IPS-NIHi11 (cell line): ENCODE measurements around the gene WDFY4.

Source experiments
- DNase-seq: peaks from one replicate; pipeline ENCODE4 v3.0.0; 2012; ENCODE audit warnings: mixed read lengths, low spot score

Gene WDFY4

DNA sequence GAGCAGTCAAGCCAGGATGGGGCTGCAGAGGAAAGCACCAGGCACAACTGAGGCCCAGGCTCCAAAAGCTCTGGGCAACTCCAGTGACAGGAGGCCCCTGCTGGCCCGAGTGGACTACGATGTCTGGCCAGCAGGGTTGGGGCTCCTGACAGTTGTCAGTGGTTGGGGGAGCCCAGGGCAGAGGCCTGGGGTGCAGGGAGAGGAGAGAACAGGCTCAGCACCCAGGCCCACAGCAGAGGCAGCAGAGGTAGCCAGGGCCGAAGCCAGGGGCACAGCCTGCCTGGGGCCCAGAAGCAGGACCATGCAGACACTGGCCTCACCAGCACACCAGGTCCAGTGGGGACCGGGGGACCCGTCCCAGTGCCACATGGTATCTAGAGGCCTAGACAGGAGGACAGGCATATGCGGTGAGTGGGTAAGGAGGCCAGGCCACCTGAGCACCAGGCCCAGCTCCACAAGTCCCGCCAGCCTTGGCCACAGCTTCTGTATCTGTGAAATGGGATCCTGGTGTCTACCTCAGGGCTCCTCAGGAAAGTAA, 301.0 kb downstream of the WDFY4 start:
- no peak for DNase-seq

GRCh38 chr10:48990226-48990625, 305.6 kb downstream of the WDFY4 start:
- no peak for DNase-seq

DNA sequence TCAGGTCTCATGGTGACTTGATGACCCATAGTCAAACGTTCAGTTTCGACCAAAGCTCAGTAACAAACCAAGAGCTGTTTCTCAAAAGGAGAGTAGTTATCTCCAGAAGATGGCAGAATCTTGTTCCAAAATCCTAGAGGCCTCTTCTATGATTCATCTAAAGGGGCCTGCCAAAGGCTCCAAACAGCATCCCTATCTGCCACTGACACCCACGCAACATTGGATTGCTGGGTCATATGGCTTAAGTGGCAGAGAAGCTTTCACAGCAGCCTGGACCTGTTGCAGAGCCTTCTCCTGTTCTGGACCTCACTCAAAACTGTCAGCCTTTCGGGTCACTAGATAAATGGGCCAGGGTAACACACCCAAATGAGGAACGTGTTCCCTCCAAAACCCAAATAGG, 309.0 kb downstream of the WDFY4 start:
- no peak for DNase-seq

- DNase-seq: no peak
These were observed 311.7 kb downstream of the WDFY4 start for GRCh38 chr10:48996329-48996728.

- no peak for DNase-seq
These were observed 314.7 kb downstream of the WDFY4 start for GRCh38 chr10:48999346-48999745.

GRCh38 chr10:49000437-49001398, 316.0 kb downstream of the WDFY4 start:
- no peak for DNase-seq

- peak; percentile 75 for DNase-seq
These were observed 316.7 kb downstream of the WDFY4 start for GRCh38 chr10:49001402-49001801.

DNA sequence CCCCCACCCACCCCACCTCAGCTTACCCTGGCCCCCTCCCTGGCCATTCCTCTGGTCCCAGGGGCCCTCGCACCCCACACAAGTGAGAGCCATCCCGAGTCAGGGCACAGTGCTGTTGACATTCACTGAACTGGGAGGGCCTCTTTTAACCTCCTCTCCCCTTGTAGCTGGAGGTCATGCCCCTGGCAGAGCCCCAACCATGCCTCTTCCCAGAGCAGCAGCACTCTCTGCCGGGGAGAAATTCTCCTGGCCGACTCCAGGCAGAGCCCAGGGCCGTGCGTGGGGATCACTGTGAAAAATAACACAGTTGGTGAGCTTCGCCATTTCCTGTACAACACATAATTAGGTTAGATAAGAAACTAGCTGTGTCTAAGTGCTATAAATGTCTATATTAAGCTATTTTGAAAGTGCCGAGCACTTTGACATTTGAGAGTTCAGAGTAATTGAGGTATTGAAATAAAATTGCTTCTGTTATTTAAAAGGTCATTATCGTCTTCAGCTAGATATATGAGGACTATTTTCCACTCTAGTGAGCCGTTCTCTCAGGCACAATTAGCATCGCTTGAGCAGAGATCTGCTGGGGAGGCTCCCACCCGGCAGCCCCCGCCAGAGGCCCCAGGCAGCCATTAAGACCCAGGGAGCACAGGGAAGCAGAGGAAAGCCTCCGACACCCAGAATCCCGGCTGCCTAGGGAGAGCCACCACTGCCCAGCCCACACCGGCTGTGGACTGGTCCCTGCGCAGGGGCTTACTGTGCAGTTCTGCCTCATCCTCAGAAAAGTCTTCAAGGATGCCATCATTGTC, 317.4 kb downstream of the WDFY4 start:
- DNase-seq: no peak

GRCh38 chr10:49005270-49005669, 320.6 kb downstream of the WDFY4 start:
- DNase-seq: no peak

- no peak for DNase-seq
These were observed 322.5 kb downstream of the WDFY4 start for GRCh38 chr10:49007129-49007528.

- no peak for DNase-seq
These were observed 323.4 kb downstream of the WDFY4 start for GRCh38 chr10:49008091-49008490.

DNA sequence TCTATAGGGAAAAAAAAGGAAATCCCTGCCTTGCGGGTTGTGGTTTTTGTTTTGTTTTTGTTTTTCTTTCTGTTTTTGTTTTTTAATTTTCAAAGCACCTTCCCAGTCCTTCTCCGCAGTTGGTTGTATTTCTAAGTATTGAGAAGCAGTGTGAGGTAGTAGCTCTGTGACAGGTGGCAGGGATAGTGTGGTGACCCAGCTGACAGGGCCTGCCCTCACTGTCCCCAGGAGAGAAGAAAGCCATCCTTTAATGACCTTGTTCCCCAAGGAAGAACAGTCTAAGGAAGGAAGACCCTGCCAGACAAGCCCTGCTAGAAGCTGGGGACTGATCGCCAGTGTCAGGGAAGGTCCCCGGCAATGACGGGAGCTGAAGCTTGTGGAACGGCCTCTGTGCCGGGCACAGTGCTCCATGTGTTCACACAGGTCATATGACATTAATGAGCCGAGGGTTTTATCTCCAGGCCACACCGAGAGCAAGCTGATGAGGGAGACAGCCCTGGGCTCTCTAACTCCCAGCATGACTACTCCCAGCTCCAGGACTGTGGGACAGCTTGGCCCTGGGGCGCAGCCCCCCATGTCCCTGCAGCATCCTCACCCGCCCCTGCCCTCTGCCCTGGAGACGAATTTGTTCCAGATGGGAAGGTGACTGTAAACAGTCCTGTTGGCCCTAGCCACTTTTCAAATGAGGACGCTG, 324.0 kb downstream of the WDFY4 start:
- DNase-seq: no peak

DNA sequence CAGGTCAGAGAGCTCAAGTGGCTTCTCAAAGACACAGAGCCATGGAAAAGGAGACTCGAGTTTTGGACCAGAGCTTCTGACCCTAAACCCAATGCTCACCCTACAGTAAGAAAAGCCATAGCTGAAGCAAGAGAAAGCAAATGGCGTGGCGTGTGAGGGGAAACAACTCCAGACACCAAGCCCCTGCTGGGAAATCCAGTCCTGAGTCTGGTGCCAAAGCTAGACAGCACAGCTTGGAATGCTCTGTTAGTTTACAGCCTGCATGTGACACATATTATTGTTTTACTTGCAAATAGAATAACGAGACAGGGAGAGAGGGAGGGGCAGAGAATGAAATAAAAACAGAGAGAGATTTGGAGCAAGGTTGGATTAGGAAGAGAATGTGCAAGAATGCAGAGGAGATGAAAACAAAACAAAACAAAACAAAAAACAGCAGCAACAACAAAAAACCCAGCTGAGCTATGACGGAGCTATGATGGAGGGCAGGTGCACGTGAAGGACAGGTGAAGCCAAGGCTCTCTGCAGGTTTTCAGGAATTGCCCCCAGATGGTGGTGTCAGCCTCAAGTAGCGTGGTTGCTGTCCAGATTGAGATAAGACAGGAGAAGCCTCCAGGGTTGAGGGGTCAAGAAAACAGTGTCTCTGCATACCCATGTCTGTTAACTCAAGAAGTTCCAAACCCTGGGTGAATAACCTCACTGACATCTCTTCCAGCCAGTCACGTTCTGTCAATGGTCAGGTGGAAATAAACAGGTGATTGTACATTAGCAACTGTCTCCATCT, 324.7 kb downstream of the WDFY4 start:
- DNase-seq: no peak

DNA sequence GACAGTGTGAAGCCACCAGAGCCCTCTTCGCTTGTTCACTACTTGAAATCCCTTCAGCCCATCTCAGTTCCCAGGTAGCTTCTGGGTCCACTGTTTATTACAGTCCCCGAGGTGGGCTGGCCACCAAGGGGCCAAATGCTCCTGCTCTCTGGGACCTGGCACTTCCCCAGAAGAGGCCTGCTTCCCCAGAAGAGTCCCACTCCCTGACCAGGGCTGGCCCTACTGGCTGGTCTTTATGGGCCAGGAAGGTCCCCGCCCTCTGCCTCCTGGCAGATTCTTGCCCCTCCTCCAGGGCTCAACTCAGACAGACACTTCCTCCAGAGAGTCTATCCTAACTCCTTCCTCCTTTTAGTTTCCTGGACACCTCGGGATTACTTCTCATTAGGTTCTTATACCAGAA, 325.6 kb downstream of the WDFY4 start:
- no peak for DNase-seq

- no peak for DNase-seq
These were observed 326.2 kb downstream of the WDFY4 start for GRCh38 chr10:49010865-49011264.

GRCh38 chr10:49011756-49012155, 327.1 kb downstream of the WDFY4 start:
- DNase-seq: no peak

DNA sequence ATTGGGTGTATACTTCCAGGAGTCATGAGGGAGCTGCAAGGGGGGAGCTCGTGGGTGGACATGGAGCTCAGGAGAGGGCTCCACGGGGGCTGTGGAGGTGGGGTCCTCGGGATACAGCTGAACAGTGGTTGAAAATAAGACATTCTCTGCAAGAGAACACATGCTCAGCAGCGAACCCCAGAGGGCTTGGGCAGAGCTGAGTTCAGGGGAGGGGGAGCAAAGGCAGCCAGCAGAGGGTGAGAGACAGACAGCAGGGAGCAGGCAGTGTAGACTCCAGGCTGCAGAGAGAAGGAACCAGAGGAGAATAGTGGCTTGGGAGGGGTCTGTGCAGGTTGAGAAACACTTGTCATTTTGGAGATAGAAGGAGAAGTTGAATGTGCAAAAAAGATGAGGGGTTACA, 327.9 kb downstream of the WDFY4 start:
- no peak for DNase-seq

DNA sequence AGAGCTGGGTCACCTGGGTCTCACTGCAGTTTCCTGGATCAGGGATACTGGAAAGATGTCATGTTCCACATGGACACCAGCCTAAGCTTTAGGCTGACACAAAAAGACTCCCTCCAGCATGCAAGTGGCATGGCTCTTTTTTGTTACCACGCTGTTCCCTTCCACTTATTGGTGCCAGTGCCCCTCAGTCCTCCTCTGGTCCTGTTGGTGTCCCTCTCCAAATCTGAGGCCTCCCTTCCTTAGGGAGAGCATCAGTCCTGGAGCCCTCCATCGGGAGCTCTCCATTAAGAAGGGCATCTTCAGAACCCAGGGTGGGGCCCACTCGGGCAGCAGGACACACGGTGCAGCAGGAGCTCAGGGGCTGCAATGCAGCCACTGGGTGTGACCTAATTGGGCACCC, 331.0 kb downstream of the WDFY4 start:
- DNase-seq: no peak

GRCh38 chr10:49021685-49022084, 337.0 kb downstream of the WDFY4 start:
- DNase-seq: no peak

GRCh38 chr10:49023071-49023470, 338.4 kb downstream of the WDFY4 start:
- DNase-seq: no peak

- no peak for DNase-seq
These were observed 339.1 kb downstream of the WDFY4 start for GRCh38 chr10:49023752-49024151.
